SK-N-SH treated with all-trans-retinoic acid at 6 μM for 48 hours (cell line): Measurements from ENCODE around the gene ITIH1.

Source experiments
- ISL1 ChIP-seq: fragments of 250-450 bp; sonication (Bioruptor Pico); IDR thresholded peaks from 2 replicates; pipeline ENCODE4 v2.1.2; 2022; ENCODE audit warnings: mild to moderate bottlenecking, moderate library complexity
- RARB ChIP-seq: fragments of 250-450 bp; sonication (Bioruptor Pico); IDR thresholded peaks from 2 replicates; pipeline ENCODE4 v1.8.0; 2021; ENCODE audit warnings: mild to moderate bottlenecking, moderate library complexity
- TCF4 ChIP-seq: fragments of 250-450 bp; sonication (Bioruptor Pico); IDR thresholded peaks from 2 replicates; pipeline ENCODE4 v1.8.0; 2021; ENCODE audit warnings: mild to moderate bottlenecking, moderate library complexity, borderline replicate concordance
- TOX ChIP-seq: fragments of 250-450 bp; sonication (Bioruptor Pico); IDR thresholded peaks from 2 replicates; pipeline ENCODE4 v1.8.0; 2021; ENCODE audit warnings: mild to moderate bottlenecking, moderate library complexity, borderline replicate concordance
- ZFP30 ChIP-seq: fragments of 450-650 bp; formaldehyde crosslinking; IDR thresholded peaks from 2 replicates; pipeline ENCODE4 v1.5.0; 2022; ENCODE audit warnings: mild to moderate bottlenecking, moderate library complexity
- ZNF565 ChIP-seq: fragments of 450-650 bp; formaldehyde crosslinking; conservative IDR thresholded peaks from 2 replicates; pipeline ENCODE4 v1.5.0; 2020; ENCODE audit warnings: low read depth, mild to moderate bottlenecking, moderate library complexity

DNA sequence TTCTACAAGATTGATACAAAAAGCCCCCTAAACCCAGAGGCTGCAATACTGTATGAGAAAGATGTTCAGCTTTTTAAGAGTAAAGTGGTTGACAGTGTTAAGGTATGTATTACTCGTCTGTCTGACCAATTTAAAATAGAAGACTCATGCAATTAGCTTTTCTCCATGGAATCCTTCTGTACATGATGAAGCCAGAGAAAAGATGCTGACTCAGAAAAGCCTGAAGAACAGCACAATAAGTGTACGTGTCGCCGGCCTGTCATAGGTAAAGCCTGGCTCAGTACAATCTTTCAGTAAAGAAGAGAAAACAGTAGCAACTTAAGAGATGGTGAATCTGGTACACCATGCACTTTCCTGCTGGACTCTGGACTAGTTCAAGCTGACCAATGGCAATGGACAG lies 23.0 kb upstream of the ITIH1 start:
- TF ChIP-seq RARB (CRISPR knock-in tag) (no peak), ZFP30 (CRISPR knock-in tag) (no peak), TOX (CRISPR knock-in tag) (no peak), ISL1 (CRISPR knock-in tag) (no peak), ZNF565 (CRISPR knock-in tag) (no peak), TCF4 (no peak)
